ENCODE results near the gene RNF11. TPM values are rescaled to one million over a fixed set of nuclear protein-coding genes. Genes with fewer than 3 reads are reported as not detected.

Gene RNF11
- total RNA-seq, 1 experiment from 2014 or later, result 55.8 TPM

DNA sequence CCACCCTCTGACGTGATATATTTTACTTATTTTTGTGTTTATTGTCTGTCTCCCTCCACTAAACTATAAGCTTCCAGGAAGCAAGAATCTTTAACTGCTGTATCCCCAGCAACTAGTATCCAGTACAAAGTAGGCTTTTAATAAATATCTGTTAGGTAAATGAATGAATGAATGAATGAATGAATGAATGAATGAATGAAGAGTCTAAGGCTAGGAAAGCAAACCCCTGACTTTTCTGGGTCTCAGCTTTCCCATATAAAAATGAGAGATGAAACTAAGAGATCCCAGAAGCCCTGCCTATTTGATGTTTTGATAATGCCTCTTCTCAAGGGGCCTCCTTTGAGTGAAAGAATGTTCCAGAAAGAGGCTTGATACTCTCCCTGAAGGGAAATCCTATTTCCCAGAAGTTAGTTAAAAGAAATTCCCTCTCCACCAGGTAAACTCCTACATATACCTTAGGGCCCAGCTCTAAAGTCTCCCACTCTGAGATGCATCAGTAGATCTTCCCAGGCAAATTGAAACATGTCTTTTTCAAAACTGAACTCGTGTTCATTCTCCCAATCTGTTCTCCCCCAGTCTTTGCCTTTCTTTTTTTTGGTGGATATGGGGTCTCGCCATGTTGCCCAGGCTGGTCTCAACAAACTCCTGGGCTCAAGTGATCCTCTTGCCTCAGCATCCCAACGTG, 86.5 kb downstream of the RNF11 start:
- H3K4ac ChIP-seq (ENCODE audit: low read depth, low read length), result no peak overlapping the region
- H3K23me2 ChIP-seq (ENCODE audit: insufficient read length, low read depth, low read length, poor library complexity, severe bottlenecking), result no peaks in the 10 kb centered on the region
- H3K4me3 Mint-ChIP-seq, result no peak overlapping the region
- H3K79me2 ChIP-seq (ENCODE audit: insufficient read depth, low read length), result no peaks in the 10 kb centered on the region
- no peaks in the 10 kb centered on the region for H3K36me3 Mint-ChIP-seq (ENCODE audit: insufficient read depth in 1 of 3, low read depth in 3 of 3)
- H3K14ac ChIP-seq (ENCODE audit: insufficient read depth, low read length), result no peak overlapping the region
- no peak overlapping the region for H4K91ac ChIP-seq (ENCODE audit: insufficient read length, low read depth, low read length)
- H3K27me3 Mint-ChIP-seq (ENCODE audit: low read depth), result peaks cover 6% of the 10 kb centered on the region; the same call in 1 of the 2 replicates
- no peak overlapping the region for H3K56ac ChIP-seq (ENCODE audit: insufficient read length, low read depth, low read length)
- no peak overlapping the region for H2BK12ac ChIP-seq (ENCODE audit: insufficient read length, low read depth, low read length)
- H4K8ac ChIP-seq (replicated peaks; ENCODE audit: insufficient read length, low read depth, low read length), result no peak overlapping the region
- H2BK5ac ChIP-seq (ENCODE audit: insufficient read length, low read length), result no peak overlapping the region
- no peak overlapping the region for H3K4me2 ChIP-seq (ENCODE audit: insufficient read depth, insufficient read length, low read length)
- H2BK20ac ChIP-seq (ENCODE audit: low read depth, low read length, poor library complexity, severe bottlenecking), result no peak overlapping the region
- no peak overlapping the region for H3K23ac ChIP-seq (ENCODE audit: insufficient read length, low read depth, low read length)
- no peak overlapping the region for H2AFZ ChIP-seq (ENCODE audit: low read length)
- no peak overlapping the region for H3K9ac ChIP-seq (ENCODE audit: extremely low read depth, insufficient read length, low read length)
- H3K79me1 ChIP-seq (ENCODE audit: insufficient read depth, low read depth, low read length, poor library complexity, severe bottlenecking), result no peaks in the 10 kb centered on the region
- H2BK15ac ChIP-seq (ENCODE audit: low read depth, low read length), result no peak overlapping the region
- no peak overlapping the region for H2BK120ac ChIP-seq (ENCODE audit: low read depth, low read length, poor library complexity, severe bottlenecking)
- H3K27ac Mint-ChIP-seq, result no peak overlapping the region
- TF ChIP-seq, protein P1, sequence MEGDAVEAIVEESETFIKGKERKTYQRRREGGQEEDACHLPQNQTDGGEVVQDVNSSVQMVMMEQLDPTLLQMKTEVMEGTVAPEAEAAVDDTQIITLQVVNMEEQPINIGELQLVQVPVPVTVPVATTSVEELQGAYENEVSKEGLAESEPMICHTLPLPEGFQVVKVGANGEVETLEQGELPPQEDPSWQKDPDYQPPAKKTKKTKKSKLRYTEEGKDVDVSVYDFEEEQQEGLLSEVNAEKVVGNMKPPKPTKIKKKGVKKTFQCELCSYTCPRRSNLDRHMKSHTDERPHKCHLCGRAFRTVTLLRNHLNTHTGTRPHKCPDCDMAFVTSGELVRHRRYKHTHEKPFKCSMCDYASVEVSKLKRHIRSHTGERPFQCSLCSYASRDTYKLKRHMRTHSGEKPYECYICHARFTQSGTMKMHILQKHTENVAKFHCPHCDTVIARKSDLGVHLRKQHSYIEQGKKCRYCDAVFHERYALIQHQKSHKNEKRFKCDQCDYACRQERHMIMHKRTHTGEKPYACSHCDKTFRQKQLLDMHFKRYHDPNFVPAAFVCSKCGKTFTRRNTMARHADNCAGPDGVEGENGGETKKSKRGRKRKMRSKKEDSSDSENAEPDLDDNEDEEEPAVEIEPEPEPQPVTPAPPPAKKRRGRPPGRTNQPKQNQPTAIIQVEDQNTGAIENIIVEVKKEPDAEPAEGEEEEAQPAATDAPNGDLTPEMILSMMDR (conservative IDR thresholded peaks at IDR 0.05), result no peak
- H3K27ac ChIP-seq (ENCODE audit: insufficient read length, low read depth, low read length), result no peak overlapping the region
- peaks cover 16 to 29% of the 10 kb centered on the region in 2 experiments for H3K4me1 Mint-ChIP-seq
- no peak overlapping the region for H3K18ac ChIP-seq (ENCODE audit: insufficient read length, low read depth, low read length)
- no peaks in the 10 kb centered on the region for H3K9me3 Mint-ChIP-seq
- no peak overlapping the region for H2AK5ac ChIP-seq (ENCODE audit: insufficient read length, low read length)
- no peaks in the 10 kb centered on the region for H3K9me3 ChIP-seq (ENCODE audit: control insufficient read depth, low read depth, low read length)
- no CpG with 5 or more reads among the region's 4 CpGs for WGBS (ENCODE audit: extremely low coverage, insufficient read length, low lambda C conversion rate)
- no peak for DNase-seq
- no peaks in the 10 kb centered on the region for H3K4me1 ChIP-seq (ENCODE audit: insufficient read depth, low read length)
- H4K5ac ChIP-seq (ENCODE audit: insufficient read length, low read depth, low read length), result no peak overlapping the region
- H4K20me1 ChIP-seq (ENCODE audit: control insufficient read depth, insufficient read depth, insufficient read length), result no peaks in the 10 kb centered on the region
- no peak overlapping the region for H3T11ph ChIP-seq (ENCODE audit: low read length)
- no peaks in the 10 kb centered on the region for H3K27me3 ChIP-seq (ENCODE audit: insufficient read depth, low read length)

Other genes starting within 250 kb of the RNF11 start
- gene C1orf185, start 134.0 kb upstream of the RNF11 start, total RNA-seq (2021), result not detected in 2 replicates
- gene TTC39A, start 94.3 kb downstream of the RNF11 start, total RNA-seq (2021), result 7.7 and 9.1 TPM in 2 replicates

All from H9 (cell line).